UCSD-AML1 (cell line): Measurements from ENCODE around the gene SCRG1.

Source experiments
- DNase-seq: peaks from one replicate; lab custom pipeline; 2025; ENCODE audit not compliant: unreplicated experiment; lab: John Stamatoyannopoulos, UW

Gene SCRG1

GRCh38 chr4:173398779-173399415, at the start of gene SCRG1:
Gene SCRG1 (minus strand): TSS chr4:173399116. CDS start chr4:173391414, 7,702 bp downstream.
- DNase-seq, result no peak

GRCh38 chr4:173448103-173448502, 49.2 kb upstream of the SCRG1 start:
- DNase-seq, result no peak

GRCh38 chr4:173446416-173446815, 47.5 kb upstream of the SCRG1 start:
- DNase-seq, result no peak

GRCh38 chr4:173443121-173443520, 44.2 kb upstream of the SCRG1 start:
- DNase-seq, result no peak

- DNase-seq, result no peak
Observed at GRCh38 chr4:173442223-173442932, 43.5 kb upstream of the SCRG1 start.

DNA sequence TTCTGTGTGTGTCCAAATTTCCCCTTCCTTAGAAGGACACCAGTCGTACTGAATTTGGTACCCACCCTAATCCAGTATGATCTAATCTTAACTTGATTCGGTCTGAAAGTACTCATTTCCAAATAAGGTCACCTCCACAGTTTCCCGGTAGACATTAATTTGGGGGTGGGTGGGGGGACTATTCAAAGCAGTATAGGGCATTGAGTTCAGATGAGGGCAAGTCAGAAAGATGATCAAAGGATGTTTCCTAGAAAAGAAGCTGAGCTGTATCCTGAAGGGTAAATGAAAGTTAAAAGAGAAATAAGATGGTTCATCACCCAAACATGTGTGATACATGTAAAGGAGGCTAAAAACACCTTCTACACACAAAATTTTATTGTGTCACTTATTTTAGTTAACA, 42.0 kb upstream of the SCRG1 start:
- no peak for DNase-seq

GRCh38 chr4:173436771-173437265, 37.9 kb upstream of the SCRG1 start:
- no peak for DNase-seq

DNA sequence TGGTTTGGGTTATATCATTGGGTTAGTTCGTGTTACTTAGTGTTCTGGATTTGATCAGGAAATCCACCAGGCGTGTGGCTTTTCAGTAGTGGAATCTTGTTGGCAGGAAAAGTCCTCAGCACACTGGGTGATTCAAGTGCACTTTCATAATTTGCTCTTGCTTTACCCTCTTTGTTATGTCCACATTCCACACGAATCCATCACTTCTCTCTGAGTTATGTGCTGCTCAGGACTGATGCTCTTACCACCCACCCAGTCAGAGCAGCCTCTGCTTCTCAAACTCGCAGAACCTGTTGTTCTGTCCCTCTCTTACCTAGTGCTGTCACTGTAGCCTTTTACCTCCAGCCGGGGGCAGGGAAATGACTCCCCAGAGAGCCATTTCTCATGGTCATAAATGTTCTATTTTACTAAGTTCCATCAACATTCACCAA, 37.2 kb upstream of the SCRG1 start:
- DNase-seq, result no peak

- DNase-seq, result no peak
Observed at GRCh38 chr4:173434231-173434630, 35.3 kb upstream of the SCRG1 start.

GRCh38 chr4:173433447-173433846, 34.5 kb upstream of the SCRG1 start:
- DNase-seq, result no peak

DNA sequence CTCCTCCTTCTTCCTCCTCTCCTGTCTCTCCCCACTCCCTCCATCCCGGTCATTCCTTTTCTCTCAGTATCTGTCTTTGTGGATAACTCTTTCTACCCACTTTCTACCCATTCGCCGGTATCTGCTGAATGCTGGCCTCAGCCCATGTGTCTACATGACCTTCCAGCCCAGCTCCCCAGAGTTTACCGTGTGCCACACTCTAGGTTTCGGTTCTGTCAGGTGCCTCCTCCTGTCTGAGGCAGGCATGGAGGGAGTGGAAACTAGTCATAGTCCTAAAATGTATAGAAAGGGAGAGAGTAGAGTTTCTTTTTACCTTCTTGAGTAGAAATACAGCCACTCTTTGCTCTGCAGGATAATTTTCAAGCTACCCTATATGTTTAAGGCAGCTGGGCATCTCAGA, 33.5 kb upstream of the SCRG1 start:
- no peak for DNase-seq

DNA sequence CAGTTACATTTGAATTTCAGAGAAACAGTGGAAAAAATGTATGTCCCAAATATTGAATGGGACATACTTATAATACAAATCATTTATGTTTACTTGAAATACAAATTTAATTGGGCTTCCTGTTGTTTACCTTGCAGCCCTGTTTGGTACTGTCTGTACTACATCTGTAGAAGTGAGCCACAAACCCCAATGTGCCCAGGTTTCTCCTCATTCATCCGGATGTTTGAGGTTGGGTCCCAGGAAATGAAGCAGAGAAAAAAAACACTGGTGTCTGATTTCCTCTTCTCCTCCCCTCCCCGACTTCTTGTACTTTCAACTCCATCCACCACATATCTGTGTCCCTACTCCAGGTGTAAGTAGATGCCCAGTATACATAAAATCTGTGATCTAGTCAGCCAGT, 27.1 kb upstream of the SCRG1 start:
- DNase-seq, result no peak

DNA sequence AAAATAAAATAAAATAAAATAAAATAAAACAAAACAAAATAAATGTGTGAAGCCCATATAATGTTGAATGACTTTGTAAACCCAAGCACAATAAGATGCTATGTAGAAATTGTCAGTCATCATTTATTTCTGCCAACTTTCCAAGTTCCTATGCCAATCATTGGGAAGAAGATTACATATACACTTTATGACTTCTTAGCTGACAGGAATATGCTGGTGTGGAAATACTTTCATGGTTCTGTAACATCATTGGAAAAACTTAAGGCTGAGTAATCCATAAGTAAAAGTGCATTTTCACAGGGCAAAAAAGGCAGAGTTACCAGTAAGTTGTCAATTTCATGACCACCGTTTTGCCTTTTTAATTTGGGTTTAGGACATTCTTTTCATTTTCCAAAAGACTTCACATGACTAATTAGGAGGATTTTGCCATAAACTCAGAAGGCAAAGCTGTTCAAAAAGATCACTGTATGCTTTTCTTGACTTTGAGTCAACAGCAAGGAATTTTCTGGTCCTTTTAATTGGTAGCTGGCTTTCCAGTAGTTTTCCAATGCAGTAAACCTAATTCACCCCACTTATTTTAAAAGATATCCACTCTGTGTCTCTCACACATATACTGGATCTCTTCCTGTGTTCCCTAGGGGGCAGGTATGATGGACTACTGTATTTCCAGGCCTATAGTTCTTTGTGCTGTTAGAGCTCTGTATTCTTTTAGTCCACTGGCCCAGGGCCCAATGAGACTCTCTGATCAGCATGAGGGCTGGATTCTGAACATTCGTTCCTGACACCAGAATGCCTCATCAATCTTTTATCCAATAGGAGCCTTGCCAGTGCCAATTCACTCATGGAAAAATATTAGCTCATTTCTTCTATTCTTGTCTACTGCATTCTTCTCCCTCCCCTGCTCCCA, 26.2 kb upstream of the SCRG1 start:
- DNase-seq, result no peak

GRCh38 chr4:173420801-173421200, 21.9 kb upstream of the SCRG1 start:
- no peak for DNase-seq

GRCh38 chr4:173420324-173420752, 21.4 kb upstream of the SCRG1 start:
- DNase-seq, result no peak

- DNase-seq, result peak; percentile 18
Observed at GRCh38 chr4:173418639-173419038, 19.7 kb upstream of the SCRG1 start.

DNA sequence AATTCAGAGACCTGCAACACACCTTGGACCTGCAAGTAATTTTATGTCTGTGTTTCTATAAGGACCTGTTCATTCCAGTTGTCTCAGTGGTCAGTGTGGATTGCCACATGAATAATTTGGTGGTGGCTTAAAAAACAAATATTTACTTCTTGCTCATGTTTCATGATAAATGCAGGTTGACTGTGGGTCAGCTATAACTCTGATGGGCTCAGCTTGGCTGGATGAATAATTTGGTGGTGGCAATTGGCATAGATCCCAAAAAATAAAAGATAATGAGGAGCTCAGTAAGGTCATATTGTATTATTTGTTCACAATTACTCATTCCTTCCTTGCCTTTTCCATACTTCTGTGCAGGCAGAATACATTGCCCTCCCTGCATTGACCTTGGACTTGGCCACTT, 18.9 kb upstream of the SCRG1 start:
- no peak for DNase-seq

DNA sequence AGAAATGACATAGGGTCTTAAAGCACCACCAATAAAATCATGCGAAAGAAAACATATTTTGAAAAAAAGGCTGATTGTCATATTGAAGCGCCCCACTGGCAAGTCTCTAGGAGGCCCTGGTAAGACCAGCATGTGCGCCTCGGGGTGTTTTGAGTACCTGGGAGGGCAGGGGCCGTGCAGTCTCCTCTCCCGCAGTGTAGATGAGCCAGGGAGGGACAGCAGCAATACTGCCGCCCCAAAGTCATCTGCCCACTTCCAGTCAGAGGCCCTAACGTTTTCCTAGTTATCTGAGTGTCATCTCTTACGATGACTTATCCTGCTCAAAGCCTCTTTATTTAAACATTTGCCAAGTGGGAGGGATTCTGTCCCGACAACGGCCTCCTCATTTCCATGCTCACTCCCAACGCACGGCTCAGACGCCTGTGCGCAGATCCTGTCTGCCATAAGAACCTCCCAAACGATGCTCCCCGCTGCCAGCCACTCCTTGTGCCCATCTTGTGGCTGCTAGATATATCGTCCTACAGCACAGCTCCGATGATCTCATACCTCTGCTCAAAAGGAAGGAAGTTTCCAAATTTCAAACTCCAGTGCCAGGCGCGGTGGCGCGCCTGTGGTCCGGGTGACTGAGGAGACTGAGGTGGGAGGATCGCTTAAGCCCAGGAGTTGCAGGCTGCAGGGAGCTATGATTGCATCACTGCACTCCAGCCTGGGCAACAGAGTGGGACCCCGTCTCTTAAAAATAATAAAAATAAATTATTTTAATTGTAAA, 17.2 kb upstream of the SCRG1 start:
- peak; percentile 80 for DNase-seq

GRCh38 chr4:173415092-173415491, 16.2 kb upstream of the SCRG1 start:
- DNase-seq, result no peak

DNA sequence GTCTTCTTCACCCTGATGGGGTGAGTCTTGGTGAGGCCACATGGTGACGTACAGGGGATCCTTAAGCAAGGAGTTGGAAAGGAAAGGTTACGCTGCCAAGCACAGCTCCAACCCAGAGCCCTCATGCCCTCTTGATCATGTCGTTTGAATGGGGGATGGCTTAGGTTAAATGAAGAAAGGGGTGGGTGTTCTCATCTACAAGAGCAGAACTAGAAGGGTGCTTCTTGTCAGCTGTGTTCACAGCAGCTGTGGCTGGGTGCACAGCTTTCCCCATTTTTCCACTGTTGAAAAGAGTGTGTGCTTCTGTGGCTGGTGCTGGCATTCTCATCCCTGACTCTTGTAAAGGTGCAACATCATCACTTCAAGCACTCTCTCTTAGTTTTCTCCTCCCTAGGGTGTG, 15.5 kb upstream of the SCRG1 start:
- DNase-seq, result no peak

GRCh38 chr4:173413036-173413435, 14.1 kb upstream of the SCRG1 start:
- no peak for DNase-seq
